Measurements from ENCODE around the gene DPP6.

Gene DPP6

DNA sequence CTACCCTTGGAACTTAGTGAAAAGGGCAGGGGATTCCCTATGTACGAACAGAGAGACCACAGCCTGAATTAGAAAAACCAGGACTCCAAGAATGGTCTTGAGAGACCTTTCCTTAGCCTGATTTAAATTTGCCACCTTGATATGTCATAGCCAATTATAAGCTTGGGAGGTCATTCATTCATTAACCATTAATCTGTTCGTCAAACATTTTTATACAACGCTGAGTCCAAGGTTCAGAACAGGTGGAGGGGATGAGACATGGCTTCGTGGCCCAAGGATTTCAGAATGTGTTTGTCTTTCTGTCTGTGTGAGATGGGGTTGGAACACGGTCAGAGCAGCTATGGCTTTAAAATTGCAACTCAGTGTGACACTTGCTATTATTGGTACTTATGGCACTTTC, 792.8 kb downstream of the DPP6 start:
- no peak for DNase-seq

GRCh38 chr7:154848464-154848863, 796.3 kb downstream of the DPP6 start:
- DNase-seq: no peak

DNA sequence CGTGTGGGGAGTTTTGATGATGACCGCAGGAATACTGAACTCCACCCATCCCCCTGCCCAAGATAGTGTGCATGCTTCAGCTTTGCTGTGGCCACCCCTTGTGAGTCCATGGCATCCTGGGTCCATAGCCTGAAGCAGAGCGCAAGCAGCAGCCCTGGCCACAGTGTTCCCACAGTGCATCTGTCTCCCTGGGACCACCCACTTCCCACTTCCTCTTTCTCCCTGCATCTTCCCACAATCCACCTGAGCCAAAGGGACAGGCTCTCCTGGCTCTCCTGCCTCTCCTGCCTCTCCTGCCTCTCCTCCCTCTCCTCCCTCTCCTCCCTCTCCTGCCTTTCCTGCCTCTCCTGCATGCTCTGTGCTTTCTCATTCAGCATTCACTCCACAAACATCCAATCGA, 800.0 kb downstream of the DPP6 start:
- DNase-seq: no peak

DNA sequence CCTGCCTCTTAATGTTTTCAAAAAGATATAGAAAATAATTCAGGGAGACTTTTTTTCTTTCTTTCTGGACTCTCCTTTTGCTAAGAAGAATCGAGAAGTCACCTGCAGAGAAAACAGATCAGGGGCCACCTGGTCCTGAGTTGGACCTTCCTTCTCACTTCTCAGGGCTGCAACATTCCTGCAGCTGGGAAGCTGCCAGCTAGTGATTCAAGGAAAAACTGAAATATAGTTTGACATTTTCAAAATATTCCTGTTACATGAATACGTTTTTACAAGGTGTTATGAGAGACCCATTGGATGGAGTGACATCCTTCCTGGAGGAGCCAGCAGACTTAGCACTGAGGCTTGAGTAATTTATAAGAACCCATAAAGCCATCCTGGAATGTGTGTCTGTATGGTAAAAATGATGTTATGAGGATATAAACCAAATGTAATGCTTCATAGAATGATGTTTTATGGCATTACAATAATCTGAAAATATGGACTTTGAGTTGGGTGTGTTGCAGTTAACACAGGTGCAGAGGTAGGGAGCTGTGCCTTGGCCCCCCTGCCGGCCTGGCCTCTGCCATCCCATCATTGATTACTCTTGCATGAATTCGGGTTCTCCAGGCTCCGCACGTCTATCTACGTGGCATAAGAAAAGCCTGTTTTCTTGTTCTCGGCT, 801.0 kb downstream of the DPP6 start:
- DNase-seq: no peak

DNA sequence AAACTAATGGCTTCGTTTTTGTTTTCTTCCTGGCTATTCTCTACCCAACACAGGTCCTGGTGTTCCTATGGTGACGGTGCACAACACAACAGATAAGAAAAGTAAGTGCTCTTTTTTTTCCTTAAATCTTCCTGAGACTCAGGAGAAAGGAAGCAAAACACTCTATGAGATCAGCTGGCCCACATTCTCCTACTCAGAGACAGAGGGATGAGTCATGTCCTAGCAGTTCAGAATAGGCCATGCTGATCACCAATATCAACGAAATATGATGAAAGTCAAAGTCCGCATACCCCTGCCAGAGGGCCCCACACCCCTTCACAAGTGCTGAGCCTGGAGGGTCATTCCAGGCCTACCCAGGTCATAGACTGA, 801.5 kb downstream of the DPP6 start:
- DNase-seq: no peak

- DNase-seq: no peak
These were observed 802.6 kb downstream of the DPP6 start for GRCh38 chr7:154854836-154855235.

DNA sequence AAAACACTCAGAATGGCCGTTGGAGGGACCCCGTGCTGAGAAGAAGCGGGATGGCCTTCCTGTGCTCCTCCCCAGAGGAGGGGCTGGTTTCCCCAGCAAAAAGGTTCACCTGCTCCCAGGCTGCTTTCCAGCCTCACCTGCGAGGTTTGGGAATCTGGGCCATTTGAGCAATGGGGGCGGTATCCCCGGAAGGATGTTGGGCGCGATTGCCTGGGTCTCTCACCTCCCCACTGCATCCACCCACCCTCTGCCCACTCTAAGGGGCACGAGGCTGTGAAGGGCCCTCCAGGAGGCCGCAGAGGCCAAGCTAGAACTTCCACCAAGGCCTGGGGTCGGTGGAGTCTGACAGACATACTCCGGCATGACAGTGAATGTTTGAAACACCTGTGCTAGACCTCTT, 803.2 kb downstream of the DPP6 start:
- no peak for DNase-seq

DNA sequence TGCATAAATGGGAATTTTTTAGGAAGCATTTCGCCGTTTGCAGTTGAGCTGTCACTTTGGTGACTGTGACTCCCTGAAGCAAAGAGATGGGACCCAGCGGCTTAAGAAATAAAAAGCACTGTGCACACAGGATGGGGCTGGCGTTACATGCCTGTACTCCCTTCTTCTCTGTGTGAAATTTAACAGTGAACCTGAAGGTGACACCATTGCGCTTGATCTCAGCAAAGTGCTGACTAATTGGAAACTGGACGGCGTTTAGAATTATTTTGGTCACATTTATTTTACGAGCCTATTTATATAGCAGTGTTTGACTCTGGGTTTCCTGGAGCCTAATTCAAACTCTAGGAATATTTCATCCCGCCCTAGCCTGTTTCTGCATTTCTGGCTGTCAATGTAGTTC, 804.5 kb downstream of the DPP6 start:
- no peak for DNase-seq

DNA sequence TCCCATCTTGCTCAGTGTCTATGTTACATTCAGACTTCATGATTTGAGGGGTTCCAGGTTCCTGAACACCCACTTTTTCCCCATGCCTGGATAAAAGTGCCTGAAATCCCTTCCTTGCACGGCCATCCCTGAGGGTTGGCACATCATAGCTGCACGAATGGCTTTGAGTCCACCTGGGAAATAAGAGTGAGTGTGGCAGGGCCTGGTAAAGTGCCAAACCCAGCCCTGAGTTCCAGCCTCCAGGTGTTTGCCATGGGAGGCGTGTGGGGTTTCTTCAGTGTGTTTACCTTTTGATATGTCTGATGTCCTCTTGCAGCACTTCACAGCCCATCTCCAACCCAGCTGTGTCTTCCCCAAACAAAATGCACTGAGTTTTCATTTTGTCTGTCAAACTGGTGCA, 805.0 kb downstream of the DPP6 start:
- no peak for DNase-seq

GRCh38 chr7:154857728-154858681, 805.8 kb downstream of the DPP6 start:
- DNase-seq: no peak

GRCh38 chr7:154858836-154859537, 806.8 kb downstream of the DPP6 start:
- no peak for DNase-seq

DNA sequence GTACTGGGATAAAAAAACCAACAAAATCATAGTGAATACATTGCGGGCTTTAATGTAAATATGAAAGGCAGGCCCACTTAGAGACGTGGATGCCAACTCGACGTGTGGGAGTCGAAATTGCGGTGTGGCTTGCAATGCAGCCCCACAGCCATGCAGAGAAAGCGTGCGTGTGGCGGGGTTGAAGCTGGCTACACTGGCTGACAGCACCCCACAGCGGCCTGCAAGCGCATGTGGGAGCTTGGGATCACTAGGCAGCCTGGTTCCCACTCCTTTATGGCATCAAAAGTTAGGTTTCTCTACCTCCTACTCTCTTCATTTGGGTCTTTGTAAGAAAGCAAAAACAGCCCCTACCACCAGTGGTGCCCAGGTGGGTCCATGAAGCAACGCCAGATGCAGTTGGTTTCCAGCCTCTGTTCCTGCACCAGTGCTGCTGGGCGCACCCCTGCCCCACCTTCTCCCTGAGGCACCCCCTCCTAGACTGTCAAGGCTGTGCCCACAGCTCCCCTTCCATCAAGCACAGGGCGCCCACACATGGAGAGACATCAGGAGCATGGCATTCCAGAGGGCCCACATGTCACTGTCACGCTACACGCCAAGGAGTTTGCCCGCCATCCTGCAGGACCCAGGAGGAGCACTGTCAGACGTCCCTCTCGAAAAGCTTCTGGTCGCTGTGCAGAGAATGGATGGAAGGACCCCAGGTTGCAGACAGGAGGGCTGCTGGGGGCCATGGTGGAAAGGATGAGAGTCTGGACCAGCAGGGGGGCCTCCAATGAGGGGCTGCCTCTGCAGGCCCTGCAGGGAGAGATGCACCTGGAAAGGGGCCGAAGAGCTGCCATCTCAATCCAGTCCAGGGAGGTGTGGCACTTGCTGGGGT, 807.8 kb downstream of the DPP6 start:
- DNase-seq: no peak

DNA sequence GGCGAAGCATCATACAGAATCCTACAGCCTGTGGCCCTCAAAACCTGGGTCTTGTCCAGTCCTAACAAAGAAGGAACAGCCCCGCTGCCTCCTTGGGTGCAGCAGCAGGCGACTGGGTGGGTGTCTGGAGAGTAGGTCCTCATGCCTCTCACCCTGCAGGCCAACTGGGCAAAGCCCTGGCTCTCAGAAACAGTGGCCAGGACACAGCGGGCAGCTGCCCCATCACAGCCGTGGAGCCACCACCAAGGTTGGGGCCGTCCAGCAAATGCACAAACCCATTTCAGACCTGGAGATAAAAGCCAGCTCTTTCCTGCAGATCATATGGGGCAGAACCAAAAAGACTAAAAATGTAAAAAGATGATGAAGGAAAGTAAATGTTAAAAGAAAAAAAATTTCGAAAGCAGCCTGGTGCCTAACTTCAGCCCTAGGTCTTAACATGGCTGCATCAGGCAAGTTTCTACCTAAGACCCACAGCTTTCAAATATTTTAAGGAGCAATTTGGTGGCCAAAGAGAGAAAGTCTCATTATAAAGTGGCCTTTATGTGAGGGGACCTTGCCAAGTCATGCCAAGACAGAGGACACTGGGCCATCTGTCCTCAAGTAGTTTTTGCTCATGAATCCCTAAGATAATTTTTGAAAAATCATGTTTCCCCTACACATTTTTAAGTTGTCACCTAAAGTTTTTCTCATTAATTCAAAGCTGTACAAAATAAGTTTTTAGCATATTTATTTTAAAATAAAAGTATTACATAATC, 808.6 kb downstream of the DPP6 start:
- DNase-seq: no peak

DNA sequence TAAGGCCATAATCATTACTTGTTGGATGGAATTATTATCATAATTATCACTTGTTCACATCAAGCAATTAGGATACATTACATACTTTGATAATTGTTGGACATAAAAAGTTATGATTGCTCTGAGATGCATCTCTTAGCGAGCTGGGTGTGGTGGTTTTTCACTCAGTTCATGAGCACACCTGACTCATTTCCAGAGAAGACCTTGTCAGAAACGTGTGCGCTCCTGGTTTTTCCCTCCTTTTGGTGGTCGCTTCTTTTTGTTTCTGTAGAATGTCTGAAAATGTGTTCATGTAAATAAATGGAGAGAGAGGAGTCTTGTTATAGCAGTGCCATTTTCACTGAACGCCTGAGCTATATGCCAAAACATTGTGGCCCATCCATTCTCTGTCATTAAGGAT, 809.4 kb downstream of the DPP6 start:
- no peak for DNase-seq

DNA sequence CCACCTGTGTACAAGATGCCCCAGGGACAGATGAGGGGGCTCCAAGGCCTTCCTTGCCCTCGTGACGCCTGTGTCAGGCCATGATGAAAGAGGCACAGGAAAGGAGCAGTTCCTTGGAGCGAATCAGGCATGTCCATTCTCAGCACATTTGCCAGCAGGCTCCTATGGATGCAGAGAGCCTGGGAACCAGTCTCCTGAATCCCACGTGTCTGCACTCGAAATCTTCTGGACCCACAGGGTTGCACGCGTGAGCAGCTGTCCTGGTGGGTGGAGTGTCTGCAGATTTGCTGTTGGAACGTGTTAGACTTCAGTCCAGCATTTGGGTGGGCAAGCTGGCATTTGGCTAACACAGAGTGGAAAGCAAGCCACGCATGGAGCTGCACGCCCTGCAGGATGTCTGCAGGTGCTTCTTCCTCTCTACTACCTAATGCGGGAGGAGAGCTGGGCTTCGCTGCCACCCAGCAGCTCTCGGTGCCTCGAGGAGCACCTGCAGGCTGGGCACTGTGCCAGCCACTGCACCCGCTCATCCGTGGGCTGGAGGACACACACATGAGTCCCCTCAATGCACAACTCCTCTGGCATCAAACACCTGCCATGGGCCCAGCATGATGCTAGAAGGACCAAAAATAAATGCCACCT, 810.1 kb downstream of the DPP6 start:
- no peak for DNase-seq

DNA sequence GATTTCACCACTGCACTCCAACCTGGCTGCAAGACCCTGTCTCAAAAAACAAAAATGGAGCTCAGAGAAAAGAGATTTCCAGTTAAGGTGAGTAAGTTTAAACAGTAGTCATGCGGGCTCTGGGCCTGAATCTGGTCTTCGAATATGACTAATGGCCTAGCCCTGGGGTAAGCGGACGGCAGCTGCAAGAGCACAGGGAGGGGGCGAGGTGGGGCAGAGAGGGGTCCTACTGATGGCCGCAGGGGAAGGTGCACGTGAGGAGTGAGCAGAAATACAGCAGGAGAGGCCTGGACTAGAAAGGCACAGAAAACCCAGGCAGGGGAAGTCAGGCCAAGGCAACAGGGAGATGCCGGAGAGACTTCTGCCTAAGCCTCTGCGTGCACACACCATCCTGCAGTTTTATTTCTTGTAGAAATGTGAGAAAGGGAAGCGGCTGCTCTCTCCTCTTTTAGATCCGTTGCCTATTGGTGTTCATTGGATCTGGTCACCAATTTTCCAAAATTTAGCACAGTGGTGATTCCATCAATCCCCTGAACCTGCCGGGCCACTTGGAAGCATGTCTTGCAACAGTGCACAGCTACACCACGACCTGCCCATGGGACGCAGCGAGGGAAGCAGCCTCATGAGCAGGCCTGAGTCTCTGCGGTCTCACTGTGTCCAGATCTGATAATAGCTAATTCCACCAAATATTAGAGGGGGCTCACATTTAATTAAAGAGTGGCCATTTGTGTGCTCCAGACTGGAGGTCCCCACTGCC, 811.7 kb downstream of the DPP6 start:
- no peak for DNase-seq

- DNase-seq: no peak
These were observed 812.3 kb downstream of the DPP6 start for GRCh38 chr7:154864523-154864891.

DNA sequence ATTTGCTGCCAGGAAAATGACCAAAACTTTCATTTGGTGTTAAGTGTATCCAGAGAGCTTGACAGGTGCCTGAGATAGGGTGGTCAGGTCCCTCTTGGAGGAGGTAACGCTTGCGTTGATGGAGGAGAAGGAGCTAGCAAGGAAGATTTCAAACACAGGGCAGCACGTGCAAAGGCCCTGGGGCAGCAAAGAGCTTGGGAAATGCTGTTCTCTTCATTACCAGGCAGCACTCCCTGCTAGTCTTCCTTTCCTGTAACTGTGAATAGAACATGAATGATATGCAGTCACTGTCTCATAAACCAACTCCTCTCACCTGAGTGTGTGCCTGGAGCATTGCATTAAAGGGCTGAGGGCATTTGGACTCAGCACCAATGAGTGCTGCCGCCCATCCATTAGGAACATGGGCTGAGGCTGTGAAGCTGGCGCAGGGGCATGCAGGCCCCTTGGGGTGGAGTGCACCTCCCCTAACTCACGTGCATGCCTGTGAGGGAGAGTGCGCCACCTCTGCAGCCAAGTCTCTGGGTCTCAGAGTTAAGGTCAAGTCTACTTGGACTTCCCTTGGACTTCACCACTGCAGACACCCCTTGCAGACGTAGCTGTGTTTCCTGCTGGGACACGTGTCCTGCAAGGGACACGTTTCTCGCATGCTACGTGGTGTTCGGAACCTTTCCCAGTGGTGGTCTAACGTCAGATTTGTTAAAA, 813.9 kb downstream of the DPP6 start:
- no peak for DNase-seq

DNA sequence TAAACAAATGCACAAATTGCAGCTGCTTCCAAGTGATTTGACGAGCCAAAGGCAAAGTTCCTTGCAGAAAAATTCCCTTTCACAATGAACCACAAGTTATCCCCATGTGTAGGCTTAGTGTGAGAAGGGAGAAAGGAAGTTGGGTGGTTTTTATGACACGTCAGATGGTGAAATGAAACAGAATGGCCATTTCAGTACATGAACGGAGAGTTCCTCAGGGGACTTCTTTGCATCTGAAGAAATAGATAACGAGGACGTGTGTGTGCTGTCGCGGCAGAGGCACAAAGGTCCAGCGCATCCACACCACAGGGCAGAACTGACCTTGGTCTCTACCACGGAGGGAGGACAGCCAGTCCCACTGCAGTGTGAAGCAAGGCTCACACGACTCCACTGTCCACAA, 814.9 kb downstream of the DPP6 start:
- DNase-seq: no peak

DNA sequence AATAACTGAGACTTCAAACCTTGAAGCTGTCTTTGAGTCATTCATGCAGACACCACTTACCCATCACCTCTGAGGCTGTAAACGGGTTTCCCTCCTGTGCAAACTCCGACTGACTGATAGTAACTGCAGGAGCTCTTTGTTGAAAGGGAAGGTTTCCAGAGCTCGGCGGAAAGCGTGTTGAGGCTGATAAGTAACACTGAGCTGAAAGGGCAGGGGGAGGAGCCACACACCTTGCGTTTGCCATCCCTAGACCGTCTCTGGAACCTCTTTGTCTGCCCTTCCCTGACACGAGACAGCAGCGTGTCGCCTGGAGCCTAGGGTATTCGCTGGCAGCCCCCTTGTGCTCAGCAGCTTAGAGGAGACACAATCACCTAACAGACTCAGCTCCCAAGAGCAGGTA, 816.7 kb downstream of the DPP6 start:
- DNase-seq: no peak

Measured in inflammatory macrophage treated with lipopolysaccharide for 4 hours (primary cell).